Cardiac fibroblast (primary cell): ENCODE measurements around the gene ALKAL2.

Experiments
- DNase-seq, 2 donors: peaks; one replicate each; pipeline versions ENCODE4 v3.0.0 to v3.0.0-alpha.2; 2010; ENCODE audit warnings: low read depth in 2 of 2
- H3K4me3 ChIP-seq, 2 donors: replicated peaks in 1 of 2; 1 replicate in 1 of 2; 2 replicates in 1 of 2; pipeline ENCODE4 v1.5.1; 2011; ENCODE audit warnings: low read depth in 2 of 2, low read length in 2 of 2, mild to moderate bottlenecking in 2 of 2, moderate library complexity in 1 of 2
- CTCF ChIP-seq: IDR thresholded peaks from one replicate; pipeline ENCODE4 v1.5.1; 2011; ENCODE audit warnings: low read depth, mild to moderate bottlenecking, low read length, inconsistent platforms

ALKAL2 gene

GRCh38 chr2:257429-257828 is 30.5 kb downstream of the ALKAL2 start:
- no peak for DNase-seq
- no peak for TF ChIP-seq CTCF

GRCh38 chr2:256094-256493 is 31.8 kb downstream of the ALKAL2 start:
- TF ChIP-seq CTCF, result no peak
- DNase-seq, result no peak
- no peak overlapping the region for H3K4me3 ChIP-seq

More at GRCh38 chr2:257429-257828, 30.5 kb downstream of the ALKAL2 start:
- no peak overlapping the region for H3K4me3 ChIP-seq

- no peak for TF ChIP-seq CTCF
- H3K4me3 ChIP-seq, result no peak overlapping the region
- DNase-seq, result no peak
These were observed 32.7 kb downstream of the ALKAL2 start for GRCh38 chr2:255195-255594.

- DNase-seq, result no peak
- TF ChIP-seq CTCF, result no peak
These were observed 33.6 kb downstream of the ALKAL2 start for GRCh38 chr2:254241-254640.

GRCh38 chr2:253202-253638 is 34.7 kb downstream of the ALKAL2 start:
- no peak overlapping the region for H3K4me3 ChIP-seq
- no peak for DNase-seq
- TF ChIP-seq CTCF, result no peak

More at GRCh38 chr2:254241-254640, 33.6 kb downstream of the ALKAL2 start:
- H3K4me3 ChIP-seq, result no peak overlapping the region

- no peak overlapping the region for H3K4me3 ChIP-seq
- no peak for TF ChIP-seq CTCF
- no peak for DNase-seq
These were observed 35.8 kb downstream of the ALKAL2 start for GRCh38 chr2:252001-252602.

GRCh38 chr2:249538-250042 is 38.3 kb downstream of the ALKAL2 start:
- no peak for DNase-seq
- no peak overlapping the region for H3K4me3 ChIP-seq
- no peak for TF ChIP-seq CTCF
